ENCODE measurements around the gene TIMM13. TPM values are rescaled to one million over a fixed set of nuclear protein-coding genes. Genes with fewer than 3 reads are reported as not detected.

Gene TIMM13
- polyA plus RNA-seq, 1 donor (not counting 4 experiments of a cell fraction or from before 2014, with no cell fraction given): 45.0 TPM

DNA sequence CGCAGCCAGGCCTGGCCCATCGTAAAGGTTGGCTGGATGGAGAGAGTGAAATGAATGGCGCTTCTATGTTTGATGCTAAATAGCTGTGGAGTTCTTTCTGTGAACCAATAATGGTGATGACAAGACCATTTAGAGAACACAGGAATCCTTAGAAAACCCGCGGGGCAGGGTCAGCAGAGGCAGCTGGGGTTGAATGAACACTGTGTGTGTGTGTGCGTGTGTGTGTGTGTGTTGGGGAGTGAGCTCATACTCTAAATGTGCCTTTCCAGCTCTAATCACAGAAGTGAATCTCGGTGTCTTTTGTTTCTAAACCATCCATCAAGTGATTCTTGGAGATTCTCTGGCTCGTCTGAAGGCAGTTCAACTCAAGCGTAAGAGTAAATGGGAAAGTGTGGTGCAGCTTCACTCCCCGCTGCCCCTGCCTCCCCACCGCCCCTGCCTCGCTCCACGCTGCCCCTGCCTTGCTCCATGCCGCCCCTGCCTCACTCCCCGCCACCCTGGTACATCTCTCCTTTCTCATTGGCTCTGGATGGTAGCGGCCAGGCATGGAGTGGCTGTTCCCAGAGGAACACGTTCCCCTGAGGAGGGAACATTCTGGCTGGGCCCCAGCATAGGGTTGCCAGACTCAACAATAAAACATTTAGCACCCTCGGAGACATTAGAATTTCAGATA lies 46.1 kb downstream of the TIMM13 start:
- Histone ChIP-seq H3K27me3 (ENCODE audit: control insufficient read depth, extremely low read depth, insufficient read depth, low read length) (no peaks in the 10 kb centered on the region), H3K9me3 (ENCODE audit: control insufficient read depth, low read depth, low read length) (peaks cover 3% of the 10 kb centered on the region), H3K27ac (ENCODE audit: control insufficient read depth, insufficient read depth, low read length) (no peak overlapping the region), H3K4me3 (ENCODE audit: control insufficient read depth in 2 of 3, extremely low read depth in 1 of 3, insufficient read depth in 2 of 3, low read depth in 1 of 3, low read length in 3 of 3) (no peak overlapping the region), H3K36me3 (ENCODE audit: control insufficient read depth in 2 of 2, extremely low read depth in 1 of 2, insufficient read depth in 2 of 2, low read length in 2 of 2) (no peaks in the 10 kb centered on the region), H3K9me1 (ENCODE audit: control insufficient read depth, extremely low read depth, insufficient read depth, low read length) (no peaks in the 10 kb centered on the region), H3K79me2 (ENCODE audit: control insufficient read depth, insufficient read depth, low read length) (no peaks in the 10 kb centered on the region), H4K20me1 (ENCODE audit: control insufficient read depth, extremely low read depth, insufficient read depth, low read length) (no peaks in the 10 kb centered on the region), H3K4me2 (ENCODE audit: control insufficient read depth, extremely low read depth, insufficient read depth, low read depth, low read length) (no peak overlapping the region), H2AFZ (ENCODE audit: control insufficient read depth, low read length) (no peak overlapping the region), H3K4me1 (ENCODE audit: control insufficient read depth, extremely low read depth, insufficient read depth, low read length) (peaks cover 12% of the 10 kb centered on the region), H3K9ac (ENCODE audit: control insufficient read depth, extremely low read depth, insufficient read depth, low read length) (no peak overlapping the region)
- dilution Hi-C loops (cut with MboI; ENCODE audit: extremely low pct_ligation_motif_present, low sequenced_read_pairs): no loop called here
- TF ChIP-seq, protein P1, sequence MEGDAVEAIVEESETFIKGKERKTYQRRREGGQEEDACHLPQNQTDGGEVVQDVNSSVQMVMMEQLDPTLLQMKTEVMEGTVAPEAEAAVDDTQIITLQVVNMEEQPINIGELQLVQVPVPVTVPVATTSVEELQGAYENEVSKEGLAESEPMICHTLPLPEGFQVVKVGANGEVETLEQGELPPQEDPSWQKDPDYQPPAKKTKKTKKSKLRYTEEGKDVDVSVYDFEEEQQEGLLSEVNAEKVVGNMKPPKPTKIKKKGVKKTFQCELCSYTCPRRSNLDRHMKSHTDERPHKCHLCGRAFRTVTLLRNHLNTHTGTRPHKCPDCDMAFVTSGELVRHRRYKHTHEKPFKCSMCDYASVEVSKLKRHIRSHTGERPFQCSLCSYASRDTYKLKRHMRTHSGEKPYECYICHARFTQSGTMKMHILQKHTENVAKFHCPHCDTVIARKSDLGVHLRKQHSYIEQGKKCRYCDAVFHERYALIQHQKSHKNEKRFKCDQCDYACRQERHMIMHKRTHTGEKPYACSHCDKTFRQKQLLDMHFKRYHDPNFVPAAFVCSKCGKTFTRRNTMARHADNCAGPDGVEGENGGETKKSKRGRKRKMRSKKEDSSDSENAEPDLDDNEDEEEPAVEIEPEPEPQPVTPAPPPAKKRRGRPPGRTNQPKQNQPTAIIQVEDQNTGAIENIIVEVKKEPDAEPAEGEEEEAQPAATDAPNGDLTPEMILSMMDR (optimal IDR thresholded peaks at IDR 0.05 in 1 of 3, IDR thresholded peaks at IDR 0.05 in 1 of 3, conservative IDR thresholded peaks at IDR 0.05 in 1 of 3; ENCODE audit: extremely low read depth in 1 of 3, insufficient read depth in 2 of 3, low read length in 3 of 3): no peak
- TF ChIP-seq EZH2 (IDR thresholded peaks at IDR 0.05; ENCODE audit: low read length): no peak
- no peak for DNase-seq (ENCODE audit: low read depth, low spot score)
- no peak for FAIRE-seq

- Histone ChIP-seq H3K9ac (ENCODE audit: control insufficient read depth, extremely low read depth, insufficient read depth, low read length) (no peak overlapping the region), H3K4me2 (ENCODE audit: control insufficient read depth, extremely low read depth, insufficient read depth, low read depth, low read length) (no peak overlapping the region), H3K27ac (ENCODE audit: control insufficient read depth, insufficient read depth, low read length) (no peak overlapping the region), H3K9me3 (ENCODE audit: control insufficient read depth, low read depth, low read length) (peaks cover 3% of the 10 kb centered on the region), H3K79me2 (ENCODE audit: control insufficient read depth, insufficient read depth, low read length) (no peaks in the 10 kb centered on the region), H3K27me3 (ENCODE audit: control insufficient read depth, extremely low read depth, insufficient read depth, low read length) (no peaks in the 10 kb centered on the region), H3K36me3 (ENCODE audit: control insufficient read depth in 2 of 2, extremely low read depth in 1 of 2, insufficient read depth in 2 of 2, low read length in 2 of 2) (no peaks in the 10 kb centered on the region), H3K9me1 (ENCODE audit: control insufficient read depth, extremely low read depth, insufficient read depth, low read length) (no peaks in the 10 kb centered on the region), H4K20me1 (ENCODE audit: control insufficient read depth, extremely low read depth, insufficient read depth, low read length) (no peaks in the 10 kb centered on the region), H3K4me3 (ENCODE audit: control insufficient read depth in 2 of 3, extremely low read depth in 1 of 3, insufficient read depth in 2 of 3, low read depth in 1 of 3, low read length in 3 of 3) (no peak overlapping the region), H3K4me1 (ENCODE audit: control insufficient read depth, extremely low read depth, insufficient read depth, low read length) (peaks cover 10% of the 10 kb centered on the region), H2AFZ (ENCODE audit: control insufficient read depth, low read length) (no peak overlapping the region)
- dilution Hi-C loops (cut with MboI; ENCODE audit: extremely low pct_ligation_motif_present, low sequenced_read_pairs): no loop called here
- TF ChIP-seq, protein P1 (optimal IDR thresholded peaks at IDR 0.05 in 1 of 3, IDR thresholded peaks at IDR 0.05 in 1 of 3, conservative IDR thresholded peaks at IDR 0.05 in 1 of 3; ENCODE audit: extremely low read depth in 1 of 3, insufficient read depth in 2 of 3, low read length in 3 of 3): no peak
- TF ChIP-seq EZH2 (IDR thresholded peaks at IDR 0.05; ENCODE audit: low read length): no peak
- DNase-seq (ENCODE audit: low read depth, low spot score): no peak
- no peak for FAIRE-seq
Measured at GRCh38 chr19:2380567-2380966, 46.8 kb downstream of the TIMM13 start.
